Measurements from ENCODE around the gene CLSTN2.

CLSTN2 gene

GRCh38 chr3:140189267-140189666 lies 254.3 kb downstream of the CLSTN2 start:
- H4K20me1 ChIP-seq (ENCODE audit: insufficient read depth) = no peaks in the 10 kb centered on the region
- no peak overlapping the region for H3K4me3 ChIP-seq (IDR thresholded peaks at IDR 0.05; ENCODE audit: insufficient read depth, low read depth, low read length)
- no peak overlapping the region for H3K9ac ChIP-seq
- TF ChIP-seq CTCF (conservative IDR thresholded peaks at IDR 0.05; ENCODE audit: low read depth, low read length) = no peak
- H3K4me1 ChIP-seq (ENCODE audit: low read depth, poor library complexity, severe bottlenecking) = no peaks in the 10 kb centered on the region
- H3K27ac ChIP-seq = no peak overlapping the region
- no peaks in the 10 kb centered on the region for H3K36me3 ChIP-seq (ENCODE audit: insufficient read depth)
- H2AFZ ChIP-seq (ENCODE audit: low read depth) = no peak overlapping the region
- no peaks in the 10 kb centered on the region for H3K79me2 ChIP-seq (ENCODE audit: insufficient read depth, low read depth)
- H3K27me3 ChIP-seq (ENCODE audit: insufficient read depth, low read depth) = no peaks in the 10 kb centered on the region
- no peak overlapping the region for H3K4me2 ChIP-seq

DNA sequence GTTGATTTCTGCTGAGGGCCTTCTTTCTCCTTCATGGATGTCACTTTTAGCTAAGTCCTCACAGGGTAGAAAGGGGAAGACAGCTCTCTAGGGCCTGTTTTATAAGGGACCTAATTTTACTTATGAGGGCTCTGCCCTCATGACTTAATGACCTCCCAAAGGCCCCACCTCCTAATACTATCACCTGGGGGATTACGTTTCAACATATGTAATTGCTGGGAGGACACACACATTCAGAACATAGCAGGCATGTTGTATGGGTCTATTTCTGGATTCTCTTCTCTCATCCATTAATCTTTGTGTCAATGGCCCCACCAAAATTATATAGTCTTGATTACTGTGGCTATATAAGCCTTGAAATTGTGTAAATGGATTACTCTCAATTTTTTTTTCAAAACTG lies 255.0 kb downstream of the CLSTN2 start:
- Histone ChIP-seq H3K79me2 (ENCODE audit: insufficient read depth, low read depth) (no peaks in the 10 kb centered on the region), H3K27me3 (ENCODE audit: insufficient read depth, low read depth) (no peaks in the 10 kb centered on the region), H3K9ac (no peak overlapping the region), H4K20me1 (ENCODE audit: insufficient read depth) (no peaks in the 10 kb centered on the region), H3K36me3 (ENCODE audit: insufficient read depth) (no peaks in the 10 kb centered on the region), H3K27ac (no peak overlapping the region), H2AFZ (ENCODE audit: low read depth) (no peak overlapping the region), H3K4me1 (ENCODE audit: low read depth, poor library complexity, severe bottlenecking) (no peaks in the 10 kb centered on the region), H3K4me3 (IDR thresholded peaks at IDR 0.05; ENCODE audit: insufficient read depth, low read depth, low read length) (no peak overlapping the region), H3K4me2 (no peak overlapping the region)
- TF ChIP-seq CTCF (conservative IDR thresholded peaks at IDR 0.05; ENCODE audit: low read depth, low read length) = no peak

GRCh38 chr3:140196970-140197369 lies 262.0 kb downstream of the CLSTN2 start:
- Histone ChIP-seq H3K4me2 (no peak overlapping the region), H3K4me3 (IDR thresholded peaks at IDR 0.05; ENCODE audit: insufficient read depth, low read depth, low read length) (no peak overlapping the region), H3K27me3 (ENCODE audit: insufficient read depth, low read depth) (no peaks in the 10 kb centered on the region), H3K4me1 (ENCODE audit: low read depth, poor library complexity, severe bottlenecking) (no peaks in the 10 kb centered on the region), H3K9ac (no peak overlapping the region), H2AFZ (ENCODE audit: low read depth) (no peak overlapping the region), H4K20me1 (ENCODE audit: insufficient read depth) (no peaks in the 10 kb centered on the region), H3K79me2 (ENCODE audit: insufficient read depth, low read depth) (no peaks in the 10 kb centered on the region), H3K27ac (no peak overlapping the region), H3K36me3 (ENCODE audit: insufficient read depth) (no peaks in the 10 kb centered on the region)
- no peak for TF ChIP-seq CTCF (conservative IDR thresholded peaks at IDR 0.05; ENCODE audit: low read depth, low read length)

- no peak overlapping the region for H3K9ac ChIP-seq
- no peak overlapping the region for H3K4me3 ChIP-seq (IDR thresholded peaks at IDR 0.05; ENCODE audit: insufficient read depth, low read depth, low read length)
- no peaks in the 10 kb centered on the region for H3K4me1 ChIP-seq (ENCODE audit: low read depth, poor library complexity, severe bottlenecking)
- no peaks in the 10 kb centered on the region for H4K20me1 ChIP-seq (ENCODE audit: insufficient read depth)
- H2AFZ ChIP-seq (ENCODE audit: low read depth) = no peak overlapping the region
- no peak for TF ChIP-seq CTCF (conservative IDR thresholded peaks at IDR 0.05; ENCODE audit: low read depth, low read length)
- no peaks in the 10 kb centered on the region for H3K27me3 ChIP-seq (ENCODE audit: insufficient read depth, low read depth)
- no peaks in the 10 kb centered on the region for H3K36me3 ChIP-seq (ENCODE audit: insufficient read depth)
- H3K27ac ChIP-seq = no peak overlapping the region
- no peaks in the 10 kb centered on the region for H3K79me2 ChIP-seq (ENCODE audit: insufficient read depth, low read depth)
- no peak overlapping the region for H3K4me2 ChIP-seq
These were observed 263.3 kb downstream of the CLSTN2 start for GRCh38 chr3:140198242-140198641.

- TF ChIP-seq CTCF (conservative IDR thresholded peaks at IDR 0.05; ENCODE audit: low read depth, low read length) = no peak
- H3K4me2 ChIP-seq = no peak overlapping the region
- H3K4me3 ChIP-seq (IDR thresholded peaks at IDR 0.05; ENCODE audit: insufficient read depth, low read depth, low read length) = no peak overlapping the region
- H2AFZ ChIP-seq (ENCODE audit: low read depth) = no peak overlapping the region
- H3K27me3 ChIP-seq (ENCODE audit: insufficient read depth, low read depth) = no peaks in the 10 kb centered on the region
- no peaks in the 10 kb centered on the region for H3K36me3 ChIP-seq (ENCODE audit: insufficient read depth)
- no peaks in the 10 kb centered on the region for H4K20me1 ChIP-seq (ENCODE audit: insufficient read depth)
- no peaks in the 10 kb centered on the region for H3K79me2 ChIP-seq (ENCODE audit: insufficient read depth, low read depth)
- no peaks in the 10 kb centered on the region for H3K4me1 ChIP-seq (ENCODE audit: low read depth, poor library complexity, severe bottlenecking)
- no peak overlapping the region for H3K27ac ChIP-seq
- H3K9ac ChIP-seq = no peak overlapping the region
These were observed 264.0 kb downstream of the CLSTN2 start for GRCh38 chr3:140199008-140199407.
